IPS-NIHi11 (cell line): Measurements from ENCODE around the gene NPLOC4.

Source experiments
- DNase-seq: peaks from one replicate; pipeline ENCODE4 v3.0.0; 2012; ENCODE audit warnings: mixed read lengths, low spot score

NPLOC4 gene

DNA sequence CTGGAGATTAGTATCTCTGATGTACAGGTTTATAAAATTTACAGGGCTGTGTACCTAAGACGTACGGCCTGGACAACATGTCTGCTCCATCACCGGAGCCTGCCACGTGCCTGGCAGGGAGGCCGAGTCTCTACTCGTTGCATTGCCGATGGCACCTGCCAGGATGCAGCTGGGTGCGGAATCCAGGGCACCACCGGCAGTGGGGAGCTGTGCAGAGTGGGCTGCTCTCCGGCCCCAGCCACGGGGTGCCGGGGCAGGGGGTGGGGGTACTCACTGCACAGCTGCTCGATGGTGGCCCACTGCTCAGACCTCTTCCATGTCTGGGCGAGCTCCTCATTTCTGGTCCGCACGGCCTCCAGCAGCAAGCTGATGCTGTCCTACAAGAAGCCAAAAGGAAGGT lies 71.7 kb downstream of the NPLOC4 start:
- DNase-seq = no peak

GRCh38 chr17:81564778-81565177 lies 72.1 kb downstream of the NPLOC4 start:
- no peak for DNase-seq

DNA sequence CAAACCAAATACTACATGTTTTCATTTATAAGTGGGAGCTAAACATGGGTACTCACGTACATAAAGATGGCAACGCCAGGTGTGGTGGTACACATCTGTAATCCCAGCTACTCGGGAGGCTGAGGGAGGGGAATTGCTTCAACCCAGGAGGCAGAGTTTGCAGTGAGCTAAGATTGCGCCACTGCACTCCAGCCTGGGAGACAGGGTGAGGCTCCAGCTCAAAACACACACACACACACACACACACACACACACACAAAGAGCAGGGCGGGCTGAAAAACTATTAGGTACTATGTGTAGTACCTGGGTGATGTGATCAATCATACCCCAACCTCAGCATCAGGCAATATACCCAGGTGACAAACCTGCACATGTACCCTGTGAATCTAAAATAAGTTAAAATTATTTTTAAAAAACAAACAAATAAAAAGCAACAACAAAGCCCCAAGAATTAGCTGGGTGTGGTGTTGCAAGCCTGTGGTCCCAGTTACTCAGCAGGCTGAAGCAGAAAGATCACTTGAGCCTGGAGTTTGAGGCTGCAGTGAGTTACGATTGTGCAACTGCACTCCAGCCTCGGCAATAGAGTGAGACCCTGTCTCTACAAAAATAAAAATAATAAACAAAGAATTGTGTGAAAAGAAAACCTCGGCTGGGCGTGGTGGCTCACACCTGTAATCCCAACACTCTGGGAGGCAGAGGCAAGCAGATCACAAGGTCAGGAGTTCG lies 72.9 kb downstream of the NPLOC4 start:
- no peak for DNase-seq

GRCh38 chr17:81561494-81561885 lies 75.4 kb downstream of the NPLOC4 start:
- DNase-seq = no peak

DNA sequence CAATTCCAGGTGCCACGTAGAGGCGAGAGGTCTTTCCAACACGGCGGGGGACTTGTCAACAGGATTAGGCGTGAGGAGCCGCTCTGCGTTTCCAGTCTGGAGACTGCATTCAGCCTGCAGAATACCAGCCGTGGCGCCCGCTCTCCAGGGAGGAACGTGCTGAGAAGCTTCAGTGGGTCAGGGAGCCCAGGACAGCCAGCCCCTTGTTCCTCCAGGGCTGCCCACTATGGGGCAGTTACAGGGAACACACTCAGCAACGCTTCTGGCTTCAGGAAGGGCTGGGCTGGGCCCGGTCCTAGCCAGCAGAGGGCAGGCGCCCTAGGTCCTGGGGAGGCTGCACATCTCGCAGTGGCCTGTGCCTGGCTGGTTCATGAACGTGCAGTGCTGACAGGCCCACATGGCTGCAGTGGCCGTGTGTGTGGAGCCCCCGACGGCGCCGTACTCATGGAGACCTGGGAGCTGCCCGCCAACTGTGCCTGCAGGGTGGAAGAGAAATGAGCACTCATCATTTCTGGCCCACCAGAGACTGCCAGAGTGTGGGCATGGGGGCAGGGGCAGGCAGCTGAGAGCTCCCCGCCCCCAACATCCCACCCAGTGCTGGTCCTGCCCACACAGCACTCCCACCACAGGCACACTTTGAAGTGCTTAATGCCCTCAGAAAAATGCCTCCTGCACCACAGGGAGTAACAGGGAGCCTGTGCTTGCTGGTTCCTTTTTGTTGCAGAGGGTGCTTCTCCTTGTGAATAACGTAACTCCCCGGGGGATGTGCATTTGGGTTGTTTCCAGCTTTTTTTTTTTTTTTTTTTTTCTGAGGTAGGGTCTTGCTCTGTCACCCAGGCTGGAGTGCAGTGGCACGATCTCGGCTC lies 77.7 kb downstream of the NPLOC4 start:
- DNase-seq = peak; percentile 55

DNA sequence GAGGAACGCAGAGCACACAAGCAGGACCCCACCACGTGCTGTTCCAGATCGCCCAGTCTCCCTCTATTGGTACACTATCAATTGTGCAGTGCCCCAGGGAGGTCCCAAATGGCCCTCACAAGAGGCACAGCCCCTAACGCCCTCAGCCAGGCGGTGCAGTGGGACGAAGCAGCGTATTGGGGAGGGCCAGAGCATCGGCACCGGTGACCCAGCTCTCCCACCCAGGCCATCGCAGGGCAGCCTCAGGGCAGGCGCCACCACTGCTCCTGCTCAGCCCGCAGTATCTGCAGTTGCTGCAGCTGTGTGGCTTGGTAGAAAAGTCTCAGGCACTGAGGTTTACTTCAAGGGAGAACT lies 78.8 kb downstream of the NPLOC4 start:
- DNase-seq = no peak

- DNase-seq = no peak
These were observed 79.4 kb downstream of the NPLOC4 start for GRCh38 chr17:81557276-81558114.

GRCh38 chr17:81556863-81557262 lies 80.0 kb downstream of the NPLOC4 start:
- DNase-seq = no peak

GRCh38 chr17:81556175-81556691 lies 80.7 kb downstream of the NPLOC4 start:
- DNase-seq = no peak

DNA sequence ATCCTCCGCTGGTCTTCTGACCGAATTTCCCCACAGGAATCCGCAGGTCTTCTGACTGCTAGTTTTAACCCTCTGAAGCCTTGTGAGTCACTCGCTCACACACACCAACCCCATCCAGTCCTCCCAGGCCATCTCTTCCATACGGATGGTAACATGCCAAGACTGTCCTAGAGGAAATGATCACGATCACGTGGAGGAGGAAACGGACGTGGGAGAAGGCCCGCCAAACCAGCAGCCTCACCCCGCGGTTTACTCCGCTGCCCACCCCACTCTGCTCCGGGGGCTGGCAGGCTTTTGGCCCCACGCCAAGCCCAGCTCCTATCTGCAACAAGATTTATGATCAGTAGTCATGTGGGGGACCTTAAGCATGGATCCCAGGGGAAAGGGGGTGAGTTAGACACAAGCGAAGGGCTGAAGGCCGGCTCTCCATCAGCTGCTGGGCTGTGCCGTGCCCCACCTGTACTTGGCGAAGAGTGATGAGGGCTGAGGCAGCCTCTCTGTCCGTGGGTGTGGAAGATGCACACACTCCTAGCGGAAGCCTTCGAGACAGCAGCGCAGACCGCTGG lies 83.2 kb downstream of the NPLOC4 start:
- DNase-seq = no peak

DNA sequence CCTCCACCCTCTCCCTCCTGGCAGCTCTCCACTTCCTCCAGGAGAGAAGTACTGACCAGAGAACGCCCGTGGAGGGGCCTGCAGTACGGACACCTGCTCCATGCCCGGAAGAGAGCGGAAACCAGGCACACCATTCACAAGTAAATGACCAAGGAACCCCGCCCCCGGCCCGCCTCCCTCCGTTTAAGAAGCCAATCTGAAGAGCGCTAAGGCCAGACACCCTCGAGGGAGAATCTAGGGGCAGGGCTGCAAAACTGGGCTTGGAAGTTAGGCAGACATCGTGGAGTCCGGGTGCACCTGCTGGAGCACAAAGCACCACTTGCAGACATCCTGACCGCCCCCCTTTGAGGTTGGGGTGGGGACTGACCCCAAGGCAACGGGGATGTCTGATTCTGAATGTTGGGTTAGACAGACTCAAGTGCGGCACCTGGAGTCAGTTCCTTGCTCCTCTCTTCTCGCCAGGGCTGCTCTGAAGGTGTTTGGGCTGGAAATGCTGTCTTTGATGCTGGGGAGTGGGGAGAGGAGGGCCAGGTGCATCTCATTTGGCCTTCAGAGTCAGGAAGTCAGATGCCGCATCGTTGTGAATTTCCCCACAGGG lies 83.8 kb downstream of the NPLOC4 start:
- DNase-seq = peak; percentile 87

GRCh38 chr17:81552244-81553017 lies 84.5 kb downstream of the NPLOC4 start, which contains the start of gene FAAP100:
FAAP100 (minus strand) TSS chr17:81552353; CDS start chr17:81552330, 23 bp downstream.
- DNase-seq = peak; percentile 99

DNA sequence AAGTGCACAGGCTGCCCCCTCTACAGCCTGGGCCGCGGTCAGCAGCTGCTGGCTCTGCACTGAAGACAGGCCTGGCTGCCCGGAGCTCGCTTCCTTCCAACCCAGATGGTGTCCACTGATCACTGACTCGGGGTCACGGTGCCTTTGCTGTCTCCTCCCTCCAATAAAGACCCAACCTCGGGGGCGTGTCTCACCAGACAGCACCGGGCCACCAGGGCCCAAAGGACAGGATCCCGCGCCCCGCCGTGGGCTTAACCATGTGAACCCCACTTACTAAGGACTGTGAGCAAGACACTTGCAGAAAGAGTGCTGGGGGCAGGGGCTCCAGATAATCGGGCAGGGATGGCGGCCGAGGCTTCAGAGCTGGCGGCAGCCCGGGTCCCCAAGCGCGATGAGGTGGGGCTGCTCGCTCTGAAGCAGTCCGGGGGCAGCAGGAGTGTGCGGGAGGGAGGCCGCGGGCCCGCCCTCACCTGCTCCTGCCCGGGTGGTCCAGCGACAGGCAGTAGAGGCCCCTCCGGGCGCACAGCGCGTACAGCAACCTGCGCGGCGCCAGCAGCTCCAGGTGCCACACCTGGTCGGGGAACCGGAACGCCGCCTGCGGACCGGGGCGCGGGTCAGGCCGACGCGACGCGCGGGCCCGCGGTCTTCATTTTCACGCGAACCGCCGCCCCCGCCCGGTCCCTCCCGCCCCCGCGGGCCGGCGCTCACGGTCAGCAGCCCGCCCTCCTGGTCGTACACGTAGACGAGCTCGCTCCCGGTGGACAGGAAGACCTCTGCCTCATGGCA lies 85.3 kb downstream of the NPLOC4 start:
- peak; percentile 71 for DNase-seq

DNA sequence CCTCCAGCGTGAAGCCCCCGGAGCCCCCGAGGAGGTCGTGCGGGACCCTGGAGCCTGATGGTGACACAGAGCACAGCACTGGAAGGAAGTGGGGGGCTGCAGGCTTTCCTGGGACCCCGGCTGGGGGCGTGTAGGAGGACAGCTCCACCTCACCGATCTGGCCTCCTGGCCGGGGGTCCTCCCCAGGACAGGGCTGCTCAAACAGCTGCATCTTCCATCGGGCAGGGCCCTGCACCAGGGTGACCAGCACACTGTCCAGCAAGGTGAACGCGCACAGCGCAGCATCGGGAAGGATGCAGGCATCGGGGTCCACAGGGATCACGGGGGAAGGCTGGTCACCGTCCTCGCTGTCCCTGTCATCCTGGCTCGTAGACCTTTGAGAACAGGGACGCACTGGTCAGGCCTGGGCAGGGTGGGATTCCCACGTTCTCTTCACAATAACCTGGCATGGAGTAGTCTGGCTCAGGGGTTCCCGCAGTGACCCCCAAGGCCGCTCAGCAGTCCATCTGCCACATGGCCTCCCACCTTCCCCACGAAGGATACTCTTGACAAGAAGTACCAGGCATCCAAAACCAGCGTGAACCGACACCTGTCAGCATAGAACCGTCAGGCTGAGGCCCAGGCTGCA lies 86.0 kb downstream of the NPLOC4 start:
- no peak for DNase-seq

DNA sequence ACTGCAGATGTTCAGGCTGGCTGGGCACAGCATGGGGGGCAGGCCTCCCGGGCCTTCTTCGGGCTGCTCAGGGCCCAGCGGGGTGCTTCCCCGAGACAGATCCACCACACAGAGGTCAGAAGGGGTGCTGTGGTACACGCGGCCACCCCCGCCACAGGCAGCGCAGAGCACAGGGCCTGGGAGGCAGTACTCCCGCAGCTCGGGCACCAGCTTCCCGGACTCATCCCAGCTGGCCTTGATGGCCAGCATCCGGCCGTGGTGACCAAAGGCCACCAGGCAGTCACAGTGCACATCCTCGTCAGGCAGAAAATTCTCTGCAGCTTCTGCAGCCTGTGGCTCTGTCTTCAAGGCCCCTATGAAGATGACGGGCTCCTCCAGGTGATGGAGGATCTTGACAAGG lies 86.6 kb downstream of the NPLOC4 start:
- DNase-seq = no peak

DNA sequence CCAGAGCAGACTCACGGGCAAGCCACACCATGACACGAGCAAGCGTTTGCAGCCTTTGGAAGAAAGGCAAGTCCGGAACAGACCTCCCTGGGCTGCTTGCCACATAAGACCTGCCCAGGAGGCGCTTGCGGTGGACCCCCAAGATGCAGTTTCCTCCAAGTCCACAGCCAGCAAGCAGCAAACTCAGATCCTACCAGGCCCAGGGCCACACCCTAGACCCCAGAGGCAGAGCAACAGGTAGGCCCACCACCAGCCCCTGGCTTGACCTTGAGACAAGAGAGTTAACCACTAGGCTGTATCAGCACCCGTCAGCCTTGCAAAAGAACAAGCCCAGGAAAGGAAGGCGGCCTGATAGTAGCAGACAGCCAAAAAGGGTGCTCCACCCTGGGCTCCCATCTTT lies 87.1 kb downstream of the NPLOC4 start:
- DNase-seq = no peak

DNA sequence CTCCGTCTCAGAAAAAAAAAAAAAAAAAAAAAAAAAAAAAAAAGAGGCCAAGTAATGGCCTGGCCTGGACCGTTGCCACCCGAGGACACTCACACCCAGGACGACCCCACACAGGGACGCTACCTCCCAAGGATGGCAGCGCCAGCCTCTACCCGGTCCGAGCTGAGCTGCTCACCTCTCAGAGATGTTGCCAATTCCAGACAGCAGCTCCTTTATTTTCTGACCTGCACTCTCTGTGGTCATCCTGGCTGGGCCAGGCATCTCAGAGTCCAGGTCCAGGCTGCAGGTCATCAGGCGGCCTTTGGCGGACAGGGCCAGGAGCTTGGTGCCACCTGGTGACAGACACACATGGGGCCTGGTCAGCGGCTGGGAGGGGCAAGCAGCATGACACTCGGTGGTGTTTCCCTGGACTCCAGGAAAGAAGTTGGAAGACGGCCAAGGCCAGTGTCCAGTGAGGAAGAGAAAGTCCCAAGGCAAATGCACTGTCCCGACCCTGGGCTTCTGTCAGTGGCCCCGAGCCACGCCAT lies 87.8 kb downstream of the NPLOC4 start:
- DNase-seq = no peak

- no peak for DNase-seq
These were observed 89.3 kb downstream of the NPLOC4 start for GRCh38 chr17:81547614-81547982.

DNA sequence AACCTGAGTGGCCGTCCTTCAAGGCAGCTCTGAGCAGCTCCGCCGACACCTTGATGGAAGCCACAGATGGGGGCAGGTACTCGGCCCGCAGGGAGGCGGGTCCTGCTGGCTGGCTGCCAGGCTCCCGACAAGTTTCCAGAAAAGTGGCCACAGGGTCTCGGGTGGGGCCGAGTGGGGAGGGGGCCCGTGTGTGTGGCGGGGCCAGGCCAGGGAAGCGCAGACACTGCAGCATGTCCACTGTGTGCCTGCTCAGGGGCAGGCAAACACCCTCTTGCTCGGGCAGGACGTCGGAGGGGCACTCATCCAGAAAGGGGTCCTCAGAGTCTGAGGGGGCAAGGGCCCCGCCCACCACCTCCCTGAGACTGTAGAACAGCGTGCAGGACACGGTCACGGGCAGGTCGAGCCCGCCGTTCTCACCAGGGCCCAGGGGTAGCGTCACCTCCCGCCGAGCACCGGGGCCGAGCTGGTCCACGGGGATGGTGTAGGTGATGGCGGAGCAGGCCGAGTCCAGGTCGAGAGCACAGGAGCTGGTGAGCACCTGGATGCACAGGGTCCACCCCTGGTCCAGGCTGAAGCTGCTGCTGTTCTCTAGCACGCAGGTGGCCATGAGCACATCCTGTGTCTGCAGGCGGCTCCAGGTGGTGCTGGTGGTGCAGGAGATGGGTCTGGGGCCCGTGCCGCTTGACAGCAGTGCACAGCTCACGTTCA lies 89.9 kb downstream of the NPLOC4 start:
- DNase-seq = no peak
